HG03378 (cell line): Measurements from ENCODE around the gene SF3B4.
"Not testable (repeated sequence)": the region's sequence is repeated elsewhere in the genome, so short reads cannot be mapped to it uniquely, and the experiment has no call there.

Experiments used
- ATAC-seq: cut with Tn5 transposase; IDR thresholded peaks from one replicate; pipeline ENCODE4 v1.9.1; 2021; ENCODE audit warnings: mild to moderate bottlenecking, moderate library complexity; ENCODE audit not compliant: unreplicated experiment

Gene SF3B4

GRCh38 chr1:149927563-149928400 lies at the start of gene SF3B4:
Gene SF3B4, minus strand, starts transcription at chr1:149927803. Its CDS starts 44 bp downstream, at chr1:149927759.
- ATAC-seq: peak; percentile 77

GRCh38 chr1:149977345-149977744 lies 49.7 kb upstream of the SF3B4 start:
- no peak for ATAC-seq

DNA sequence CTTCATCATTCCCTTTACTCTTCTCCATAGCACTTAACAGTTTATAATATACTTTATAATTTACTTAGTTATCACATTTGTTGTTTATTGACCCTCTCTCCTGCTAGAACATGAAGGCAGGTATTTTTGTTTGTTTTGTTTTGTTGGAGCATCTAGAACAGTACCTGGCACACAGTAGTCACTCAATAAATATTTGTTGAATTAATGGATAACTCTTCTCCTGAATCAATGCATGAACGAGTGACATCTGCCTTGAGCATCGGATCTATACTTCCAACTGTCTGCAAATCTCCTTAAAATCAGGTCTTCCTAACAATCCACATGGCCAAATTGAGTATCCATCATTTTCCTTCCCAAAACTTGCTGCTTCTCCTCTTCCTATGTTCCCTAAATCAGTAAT lies 44.9 kb upstream of the SF3B4 start:
- ATAC-seq: no peak

DNA sequence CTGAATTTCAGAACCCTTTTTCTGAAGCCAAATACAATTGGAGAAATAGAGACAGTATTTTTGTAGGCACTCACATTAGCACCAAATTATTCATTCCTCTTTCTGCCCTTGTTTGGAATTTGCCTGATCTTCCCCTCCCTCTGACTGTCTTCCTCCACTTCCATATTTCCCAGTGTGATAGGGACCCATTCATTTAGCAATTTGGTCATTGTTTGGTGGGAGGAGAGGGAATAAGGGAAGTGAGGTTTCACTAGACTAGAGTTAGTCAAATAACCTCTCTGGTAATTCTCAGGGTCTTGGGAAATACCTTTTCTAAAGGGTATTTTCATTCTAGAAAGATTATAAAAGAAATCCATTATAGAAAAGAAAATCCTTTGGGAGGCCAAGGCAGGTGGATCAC lies 40.0 kb upstream of the SF3B4 start:
- no peak for ATAC-seq

DNA sequence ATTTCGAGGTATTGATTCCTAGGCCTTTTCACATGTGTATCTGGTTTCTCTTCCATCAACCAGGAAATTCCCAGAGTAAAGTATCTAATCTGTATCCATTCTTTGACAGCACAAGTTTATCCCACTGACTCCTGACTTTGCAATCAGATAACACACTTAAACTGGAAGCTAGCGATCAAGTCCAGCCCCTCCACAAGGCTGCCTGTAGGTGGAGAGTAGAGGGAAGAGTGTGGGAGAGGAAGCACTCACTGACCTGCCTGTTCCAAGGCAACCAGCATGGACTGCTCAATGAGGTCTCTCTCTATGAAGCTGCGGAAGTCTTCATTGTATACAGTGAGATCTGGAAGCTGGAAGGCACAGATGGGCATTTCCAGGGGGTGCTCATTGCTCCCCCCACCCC lies 39.4 kb upstream of the SF3B4 start:
- no peak for ATAC-seq

- no peak for ATAC-seq
These were observed 38.8 kb upstream of the SF3B4 start for GRCh38 chr1:149966405-149966804.

DNA sequence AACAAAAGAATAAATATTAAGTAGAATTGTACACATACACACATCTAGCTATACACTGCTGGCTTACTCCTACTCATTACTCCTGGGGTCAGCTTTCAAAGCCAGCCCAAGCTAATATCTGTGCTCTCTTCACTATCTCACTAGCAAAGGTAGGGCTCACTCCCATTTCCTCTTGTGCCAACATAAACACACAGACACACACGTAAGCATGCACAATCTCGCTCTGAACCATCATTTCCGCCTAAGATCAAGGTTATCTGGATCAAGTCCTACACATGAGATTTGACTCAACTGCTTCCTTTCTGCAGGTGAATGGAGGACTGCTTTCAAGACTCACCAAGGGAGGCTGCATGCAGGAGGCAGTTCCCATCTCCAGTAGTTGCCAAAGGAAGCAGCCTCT lies 37.8 kb upstream of the SF3B4 start:
- no peak for ATAC-seq

DNA sequence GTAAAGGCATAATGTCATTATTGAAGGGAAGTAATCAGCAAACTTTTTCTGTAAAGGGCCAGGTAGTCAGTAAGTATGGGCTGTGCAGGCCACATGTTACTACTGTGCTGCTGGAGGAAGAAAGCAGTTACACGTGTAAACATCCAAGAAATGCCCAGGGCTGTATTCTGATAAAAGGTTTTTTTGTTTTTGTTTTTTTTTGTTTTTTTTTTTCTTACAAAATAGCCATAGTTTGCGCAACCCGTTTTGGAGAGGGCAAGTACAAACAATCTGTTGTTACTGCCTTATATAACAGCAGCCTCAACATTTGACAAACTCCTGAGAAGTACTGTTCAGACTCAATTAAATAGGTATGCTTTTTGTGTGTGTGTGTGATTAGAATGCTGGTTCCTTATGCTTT lies 35.8 kb upstream of the SF3B4 start:
- no peak for ATAC-seq

DNA sequence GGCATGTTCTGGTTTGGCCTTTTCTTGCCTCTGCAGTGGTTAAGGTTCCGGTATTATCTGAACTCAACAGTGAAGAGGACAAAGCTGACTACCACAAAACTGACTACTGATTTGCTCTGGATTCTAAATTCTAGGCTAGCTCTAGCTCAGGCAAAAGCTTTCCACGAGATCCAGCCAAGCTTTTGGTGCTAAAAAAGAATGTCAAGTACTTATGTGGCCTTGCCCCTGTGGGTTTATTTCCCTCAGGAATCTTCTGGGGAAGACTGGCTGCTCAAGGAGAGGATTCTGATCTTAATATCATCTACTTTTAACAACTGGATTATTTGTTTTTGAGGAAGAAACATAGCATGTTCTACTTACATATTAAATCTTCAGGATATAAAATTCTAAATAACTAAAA lies 35.1 kb upstream of the SF3B4 start:
- no peak for ATAC-seq

DNA sequence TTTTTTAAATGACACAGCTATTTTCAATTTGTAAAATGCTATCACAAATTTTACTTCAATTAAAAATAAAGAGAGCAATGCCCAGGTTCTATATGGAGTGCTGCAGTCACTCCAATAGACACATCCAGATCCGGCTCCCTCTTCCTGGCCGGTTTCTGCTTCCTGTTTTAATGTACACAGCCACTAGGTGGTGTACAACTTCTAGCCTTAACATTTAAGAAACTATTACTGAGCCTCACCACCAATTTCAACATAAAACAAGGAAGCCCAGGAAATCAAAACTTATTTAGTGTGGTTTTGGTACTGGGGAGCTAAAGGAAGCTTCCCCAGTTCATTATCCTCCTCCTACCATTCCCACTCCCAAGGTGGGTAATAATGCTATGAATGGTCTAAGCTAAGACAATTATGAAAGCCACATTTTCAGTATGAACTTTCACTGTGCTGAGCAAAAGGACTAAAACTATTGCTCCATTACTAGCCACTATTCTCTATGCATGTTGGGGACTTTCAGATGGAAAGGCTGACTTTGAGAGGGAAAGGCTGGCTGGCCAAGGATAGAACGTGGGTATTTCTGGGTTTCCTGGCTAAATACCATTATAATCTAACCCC lies 34.5 kb upstream of the SF3B4 start:
- no peak for ATAC-seq

DNA sequence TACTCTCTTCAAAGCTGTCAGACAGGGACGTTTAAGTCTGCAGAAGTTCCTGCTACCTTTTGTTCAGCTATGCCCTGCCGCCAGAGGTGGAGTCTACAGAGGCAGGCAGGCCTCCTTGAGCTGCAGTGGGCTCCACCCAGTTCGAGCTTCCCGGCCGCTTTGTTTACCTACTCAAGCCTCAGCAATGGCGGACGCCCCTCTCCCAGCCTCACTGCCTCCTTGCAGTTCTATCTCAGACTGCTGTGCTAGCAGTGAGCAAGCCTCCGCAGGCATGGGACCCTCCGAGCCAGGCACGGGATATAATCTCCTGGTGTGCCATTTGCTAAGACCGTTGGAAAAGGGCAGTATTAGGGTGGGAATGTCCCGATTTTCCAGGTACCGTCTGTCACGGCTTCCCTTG lies 29.9 kb upstream of the SF3B4 start:
- ATAC-seq: not testable (repeated sequence)

GRCh38 chr1:149949911-149950310 lies 22.3 kb upstream of the SF3B4 start:
- ATAC-seq: no peak

GRCh38 chr1:149945206-149945605 lies 17.6 kb upstream of the SF3B4 start:
- no peak for ATAC-seq

- ATAC-seq: no peak
These were observed 15.3 kb upstream of the SF3B4 start for GRCh38 chr1:149942885-149943284.

DNA sequence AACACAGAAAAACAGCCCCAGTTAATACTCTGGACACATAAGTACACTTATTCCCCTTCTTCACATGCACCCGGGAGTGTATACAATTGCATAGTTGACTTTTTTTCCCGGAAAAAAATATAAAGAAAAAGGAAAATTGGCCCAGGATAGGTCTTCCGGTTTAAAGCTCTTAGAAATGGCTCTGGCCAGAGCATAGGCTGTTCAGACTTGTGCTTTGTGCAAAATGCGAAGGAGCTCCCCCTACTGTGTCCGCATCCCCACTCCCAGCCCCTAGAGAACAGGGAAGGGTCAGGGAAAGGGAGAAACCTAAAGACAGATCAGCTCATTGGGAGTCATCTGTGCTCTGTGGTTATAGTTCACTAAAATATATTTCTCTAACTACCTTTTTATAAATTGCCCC lies 14.6 kb upstream of the SF3B4 start:
- ATAC-seq: no peak

GRCh38 chr1:149940427-149940826 lies 12.8 kb upstream of the SF3B4 start:
- no peak for ATAC-seq

DNA sequence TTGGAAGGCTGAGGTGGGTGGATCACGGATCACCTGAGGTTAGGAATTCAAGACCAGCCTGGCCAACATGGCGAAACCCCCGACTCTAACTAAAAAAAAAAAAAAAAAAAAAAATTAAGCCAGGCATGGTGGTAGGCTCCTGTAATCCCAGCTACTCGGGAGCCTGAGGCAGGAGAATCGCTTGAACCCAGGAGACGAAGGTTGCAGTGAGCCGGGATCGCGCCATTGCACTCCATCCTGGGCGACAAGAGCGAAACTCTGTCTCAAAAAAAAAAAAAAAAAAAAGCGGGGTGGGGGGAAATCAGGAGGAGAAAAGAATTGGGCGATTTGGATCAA lies 11.0 kb upstream of the SF3B4 start:
- not testable (repeated sequence) for ATAC-seq

GRCh38 chr1:149937759-149938158 lies 10.2 kb upstream of the SF3B4 start:
- ATAC-seq: no peak

DNA sequence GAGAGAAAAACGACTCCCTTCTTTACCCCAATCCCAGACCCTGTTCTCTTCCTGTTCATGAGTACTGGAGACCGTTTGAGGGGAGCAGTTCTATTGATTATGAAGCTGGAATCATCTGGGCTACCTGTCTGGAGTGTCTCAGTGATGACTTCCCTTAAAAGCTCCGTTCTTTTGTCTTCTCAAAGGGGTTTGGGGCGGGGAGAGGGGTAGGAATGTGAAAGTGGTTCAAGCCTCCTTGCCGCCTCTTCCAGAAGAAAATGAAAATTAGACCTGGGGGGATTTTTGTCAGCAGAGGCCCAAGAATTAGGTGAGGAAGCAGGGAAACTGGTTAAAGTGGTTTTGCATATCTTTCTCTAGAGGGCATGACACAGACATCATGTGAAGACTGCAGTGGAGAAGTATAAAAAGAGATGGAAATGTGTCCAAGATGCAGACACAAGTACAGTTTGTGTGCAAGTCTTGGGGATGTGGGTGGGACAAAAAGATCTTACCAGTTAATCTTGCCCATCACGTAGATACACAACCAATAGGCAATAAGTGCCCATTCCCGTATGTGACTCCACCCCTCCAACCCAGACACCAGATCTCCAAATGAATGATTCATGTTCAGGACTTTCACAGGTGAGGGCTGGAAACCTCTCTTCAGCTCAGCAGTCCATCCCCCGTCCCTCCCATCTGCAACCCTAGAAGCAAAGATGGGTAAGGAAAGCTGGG lies 9.5 kb upstream of the SF3B4 start:
- no peak for ATAC-seq

DNA sequence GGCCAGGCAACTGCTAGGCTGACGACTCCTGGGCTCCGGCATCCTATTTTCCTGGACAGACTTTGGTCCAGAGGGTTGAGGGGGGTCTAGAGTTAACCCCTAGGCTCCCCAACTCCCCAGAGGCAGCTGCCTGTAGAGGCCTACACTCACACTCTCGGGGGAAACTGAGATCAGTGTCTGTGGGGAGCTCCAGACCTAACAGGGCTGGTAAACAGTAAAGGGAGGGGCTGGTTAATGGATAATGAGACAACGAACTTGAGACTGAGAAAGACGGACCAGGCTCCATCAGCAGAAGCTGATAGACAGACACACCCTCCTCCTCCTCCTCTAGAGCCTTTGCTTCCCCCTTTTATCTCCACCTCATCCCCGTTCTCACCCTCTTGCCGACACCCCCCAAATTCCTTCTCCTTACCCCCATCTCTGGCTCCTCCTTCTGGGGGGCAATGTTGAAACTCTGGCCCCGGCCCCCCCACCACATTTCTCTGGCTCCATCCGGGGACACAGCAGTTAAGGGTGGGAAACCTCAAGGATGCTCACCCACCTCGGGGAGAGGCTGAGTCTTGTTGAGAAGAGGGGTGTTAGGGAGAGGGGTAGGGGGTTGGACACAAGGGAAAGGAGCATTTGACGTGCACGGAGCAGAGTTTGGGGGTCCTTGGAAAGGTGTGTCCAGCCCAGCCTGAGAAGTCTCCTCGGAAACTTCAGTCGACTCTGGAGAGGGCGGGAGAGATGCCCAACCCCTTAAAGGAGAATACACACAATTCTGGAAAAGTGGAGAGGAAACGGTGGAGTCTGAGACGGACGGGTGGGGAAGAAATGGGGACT lies 8.8 kb upstream of the SF3B4 start, which contains the start of gene MTMR11:
Gene MTMR11, minus strand, starts transcription at position 710 of the 822 bp plus-strand sequence. Its CDS starts 232 bp downstream, at position 478.
- no peak for ATAC-seq

DNA sequence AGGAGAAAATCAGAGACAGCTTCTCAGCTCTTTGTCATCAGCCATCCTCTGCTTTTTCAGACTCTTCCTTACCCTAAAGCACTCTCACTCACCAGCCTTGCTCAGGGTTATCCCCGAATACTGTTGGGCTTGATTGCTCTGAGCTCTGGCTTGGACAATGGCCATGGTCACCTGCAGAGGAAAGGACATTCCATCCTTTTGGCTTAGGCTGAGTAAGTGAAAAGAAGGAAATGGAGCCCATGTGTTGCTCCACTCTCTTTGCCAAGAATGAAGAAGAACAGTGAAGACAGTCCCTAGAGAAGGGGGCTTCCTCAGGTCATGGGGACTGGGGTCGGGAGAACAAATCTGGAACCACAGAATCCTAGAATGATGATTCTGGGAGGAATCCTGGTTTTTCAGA lies 6.8 kb upstream of the SF3B4 start:
- ATAC-seq: no peak
